Measurements from ENCODE around the gene PILRA. TPM values are rescaled to one million over a fixed set of nuclear protein-coding genes. Genes with fewer than 3 reads are reported as not detected.
"Not testable (repeated sequence)": the region's sequence is repeated elsewhere in the genome, so short reads cannot be mapped to it uniquely, and the experiment has no call there.

The PILRA gene
- total RNA-seq, 1 donor = 0.36 TPM

DNA sequence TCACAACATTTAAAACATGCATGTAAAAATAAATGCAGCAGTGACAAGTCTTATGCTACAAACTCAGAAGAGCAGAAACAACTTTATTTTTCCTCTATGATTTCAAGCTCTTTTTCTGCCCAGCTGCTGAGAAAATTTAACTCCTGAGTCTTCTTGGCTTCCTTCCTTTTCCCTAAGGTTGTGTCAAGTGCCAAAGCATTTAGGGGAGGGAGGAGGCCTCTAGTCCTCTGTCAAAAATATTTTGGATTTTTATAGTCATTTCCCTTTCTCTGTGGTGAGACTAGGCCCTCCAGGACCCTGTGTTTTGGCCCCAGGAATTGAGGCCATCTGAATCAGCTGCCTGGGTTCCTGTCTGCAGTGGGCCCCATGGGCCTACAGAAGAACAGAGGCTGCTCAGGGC lies 26.4 kb upstream of the PILRA start:
- no peak overlapping the region for H3K27ac ChIP-seq (ENCODE audit: low read depth, low read length)
- TF ChIP-seq, protein P1, sequence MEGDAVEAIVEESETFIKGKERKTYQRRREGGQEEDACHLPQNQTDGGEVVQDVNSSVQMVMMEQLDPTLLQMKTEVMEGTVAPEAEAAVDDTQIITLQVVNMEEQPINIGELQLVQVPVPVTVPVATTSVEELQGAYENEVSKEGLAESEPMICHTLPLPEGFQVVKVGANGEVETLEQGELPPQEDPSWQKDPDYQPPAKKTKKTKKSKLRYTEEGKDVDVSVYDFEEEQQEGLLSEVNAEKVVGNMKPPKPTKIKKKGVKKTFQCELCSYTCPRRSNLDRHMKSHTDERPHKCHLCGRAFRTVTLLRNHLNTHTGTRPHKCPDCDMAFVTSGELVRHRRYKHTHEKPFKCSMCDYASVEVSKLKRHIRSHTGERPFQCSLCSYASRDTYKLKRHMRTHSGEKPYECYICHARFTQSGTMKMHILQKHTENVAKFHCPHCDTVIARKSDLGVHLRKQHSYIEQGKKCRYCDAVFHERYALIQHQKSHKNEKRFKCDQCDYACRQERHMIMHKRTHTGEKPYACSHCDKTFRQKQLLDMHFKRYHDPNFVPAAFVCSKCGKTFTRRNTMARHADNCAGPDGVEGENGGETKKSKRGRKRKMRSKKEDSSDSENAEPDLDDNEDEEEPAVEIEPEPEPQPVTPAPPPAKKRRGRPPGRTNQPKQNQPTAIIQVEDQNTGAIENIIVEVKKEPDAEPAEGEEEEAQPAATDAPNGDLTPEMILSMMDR (IDR thresholded peaks at IDR 0.05; ENCODE audit: extremely low read depth, low read depth, low read length) = no peak
- H4K20me1 ChIP-seq (ENCODE audit: insufficient read depth, low read length) = peaks cover 10% of the 10 kb centered on the region
- DNase-seq (ENCODE audit: insufficient read length, low spot score, missing footprints) = no peak
- peaks cover 13% of the 10 kb centered on the region for H3K79me2 ChIP-seq (ENCODE audit: insufficient read depth, low read length)
- H3K9me3 ChIP-seq (ENCODE audit: low read depth, low read length) = no peaks in the 10 kb centered on the region
- H3K4me2 ChIP-seq (ENCODE audit: insufficient read depth, low read length) = no peak overlapping the region
- peaks cover 65% of the 10 kb centered on the region for H3K36me3 ChIP-seq (ENCODE audit: insufficient read depth, low read length)
- peaks cover 5% of the 10 kb centered on the region for H3K4me1 ChIP-seq (ENCODE audit: insufficient read depth, low read length)
- H3K4me3 ChIP-seq (ENCODE audit: insufficient read depth, low read length) = no peak overlapping the region
- H2AFZ ChIP-seq (ENCODE audit: low read length) = no peak overlapping the region
- no peaks in the 10 kb centered on the region for H3K27me3 ChIP-seq (ENCODE audit: insufficient read depth, low read length)

DNA sequence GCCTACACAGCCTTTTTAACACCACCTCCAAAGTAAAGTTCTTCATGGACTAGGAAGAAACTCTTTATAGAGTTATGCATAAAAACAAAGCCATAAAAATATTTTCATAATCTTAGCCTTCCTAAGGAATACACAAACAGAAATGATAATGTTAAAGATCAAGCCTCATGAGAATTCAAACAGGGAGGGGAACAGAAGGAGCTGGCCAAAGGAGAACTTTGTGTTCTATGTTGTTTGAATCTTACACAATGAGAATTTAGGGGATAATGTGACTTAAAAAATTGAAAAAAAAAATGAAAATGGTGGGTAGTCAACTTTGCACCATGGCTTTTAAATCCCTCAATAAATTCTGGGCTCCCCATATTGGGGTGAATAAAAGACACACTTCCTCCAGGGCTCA lies 24.5 kb upstream of the PILRA start:
- H3K27me3 ChIP-seq (ENCODE audit: insufficient read depth, low read length) = no peaks in the 10 kb centered on the region
- H3K4me1 ChIP-seq (ENCODE audit: insufficient read depth, low read length) = peaks cover 5% of the 10 kb centered on the region
- peaks cover 7% of the 10 kb centered on the region for H4K20me1 ChIP-seq (ENCODE audit: insufficient read depth, low read length)
- no peak overlapping the region for H2AFZ ChIP-seq (ENCODE audit: low read length)
- H3K27ac ChIP-seq (ENCODE audit: low read depth, low read length) = no peak overlapping the region
- H3K36me3 ChIP-seq (ENCODE audit: insufficient read depth, low read length) = peaks cover 69% of the 10 kb centered on the region
- TF ChIP-seq, protein P1 (IDR thresholded peaks at IDR 0.05; ENCODE audit: extremely low read depth, low read depth, low read length) = no peak
- H3K4me3 ChIP-seq (ENCODE audit: insufficient read depth, low read length) = no peak overlapping the region
- no peaks in the 10 kb centered on the region for H3K9me3 ChIP-seq (ENCODE audit: low read depth, low read length)
- DNase-seq (ENCODE audit: insufficient read length, low spot score, missing footprints) = no peak
- no peak overlapping the region for H3K4me2 ChIP-seq (ENCODE audit: insufficient read depth, low read length)
- H3K79me2 ChIP-seq (ENCODE audit: insufficient read depth, low read length) = peaks cover 7% of the 10 kb centered on the region

DNA sequence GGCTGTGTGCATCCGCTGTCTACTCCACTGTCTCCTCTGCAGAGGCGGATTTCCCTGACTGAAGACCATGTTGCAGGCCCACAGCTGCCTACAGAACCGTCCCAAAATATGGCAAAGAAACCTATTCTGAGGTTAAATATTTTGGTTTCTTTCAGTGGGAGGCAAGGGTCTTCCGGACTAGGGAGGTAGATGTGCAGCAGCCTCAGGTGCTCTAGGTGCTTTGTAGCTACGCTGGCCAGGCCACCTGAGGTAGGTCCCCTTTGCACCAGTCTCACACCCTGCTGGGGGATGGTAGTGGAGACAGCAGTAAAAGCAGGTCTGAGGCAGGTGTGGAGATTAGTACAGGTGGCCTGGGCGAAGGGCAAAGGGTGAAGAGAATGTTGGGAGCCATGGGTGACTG lies 23.5 kb upstream of the PILRA start:
- no peaks in the 10 kb centered on the region for H3K9me3 ChIP-seq (ENCODE audit: low read depth, low read length)
- H3K27ac ChIP-seq (ENCODE audit: low read depth, low read length) = no peak overlapping the region
- no peak overlapping the region for H3K4me2 ChIP-seq (ENCODE audit: insufficient read depth, low read length)
- H2AFZ ChIP-seq (ENCODE audit: low read length) = no peak overlapping the region
- H3K4me3 ChIP-seq (ENCODE audit: insufficient read depth, low read length) = no peak overlapping the region
- H3K27me3 ChIP-seq (ENCODE audit: insufficient read depth, low read length) = no peaks in the 10 kb centered on the region
- no peak for DNase-seq (ENCODE audit: insufficient read length, low spot score, missing footprints)
- H4K20me1 ChIP-seq (ENCODE audit: insufficient read depth, low read length) = peaks cover 4% of the 10 kb centered on the region
- H3K36me3 ChIP-seq (ENCODE audit: insufficient read depth, low read length) = peaks cover 68% of the 10 kb centered on the region
- peaks cover 2% of the 10 kb centered on the region for H3K4me1 ChIP-seq (ENCODE audit: insufficient read depth, low read length)
- TF ChIP-seq, protein P1 (IDR thresholded peaks at IDR 0.05; ENCODE audit: extremely low read depth, low read depth, low read length) = no peak
- peaks cover 7% of the 10 kb centered on the region for H3K79me2 ChIP-seq (ENCODE audit: insufficient read depth, low read length)

DNA sequence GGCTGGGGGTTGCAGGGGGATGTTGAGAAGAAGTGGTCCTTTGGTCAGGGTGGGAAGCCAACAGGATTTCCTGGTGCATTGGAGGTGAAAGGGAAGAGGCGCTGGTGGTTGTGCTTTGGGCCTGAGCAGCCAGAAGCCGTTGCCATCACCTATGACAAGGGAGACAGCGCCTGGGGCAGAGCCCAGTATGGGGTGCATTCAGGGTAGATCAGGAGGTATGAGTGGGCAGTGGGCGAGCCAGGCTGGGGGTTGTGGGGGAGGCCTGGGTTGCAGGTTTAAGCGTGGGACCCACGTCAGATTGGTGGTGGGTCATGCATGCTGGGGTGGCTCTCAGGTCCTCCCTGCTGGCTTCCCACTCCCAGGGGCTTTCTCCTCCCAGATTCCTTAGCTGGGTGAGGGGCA lies 21.6 kb upstream of the PILRA start:
- no peak for DNase-seq (ENCODE audit: insufficient read length, low spot score, missing footprints)
- Histone ChIP-seq H3K4me2 (ENCODE audit: insufficient read depth, low read length) (no peak overlapping the region), H4K20me1 (ENCODE audit: insufficient read depth, low read length) (peaks cover 6% of the 10 kb centered on the region), H3K9me3 (ENCODE audit: low read depth, low read length) (no peaks in the 10 kb centered on the region), H2AFZ (ENCODE audit: low read length) (no peak overlapping the region), H3K27ac (ENCODE audit: low read depth, low read length) (no peak overlapping the region), H3K36me3 (ENCODE audit: insufficient read depth, low read length) (peaks cover 64% of the 10 kb centered on the region), H3K79me2 (ENCODE audit: insufficient read depth, low read length) (peaks cover 3% of the 10 kb centered on the region), H3K4me3 (ENCODE audit: insufficient read depth, low read length) (no peak overlapping the region), H3K27me3 (ENCODE audit: insufficient read depth, low read length) (no peaks in the 10 kb centered on the region), H3K4me1 (ENCODE audit: insufficient read depth, low read length) (no peaks in the 10 kb centered on the region)
- TF ChIP-seq, protein P1 (IDR thresholded peaks at IDR 0.05; ENCODE audit: extremely low read depth, low read depth, low read length) = no peak

DNA sequence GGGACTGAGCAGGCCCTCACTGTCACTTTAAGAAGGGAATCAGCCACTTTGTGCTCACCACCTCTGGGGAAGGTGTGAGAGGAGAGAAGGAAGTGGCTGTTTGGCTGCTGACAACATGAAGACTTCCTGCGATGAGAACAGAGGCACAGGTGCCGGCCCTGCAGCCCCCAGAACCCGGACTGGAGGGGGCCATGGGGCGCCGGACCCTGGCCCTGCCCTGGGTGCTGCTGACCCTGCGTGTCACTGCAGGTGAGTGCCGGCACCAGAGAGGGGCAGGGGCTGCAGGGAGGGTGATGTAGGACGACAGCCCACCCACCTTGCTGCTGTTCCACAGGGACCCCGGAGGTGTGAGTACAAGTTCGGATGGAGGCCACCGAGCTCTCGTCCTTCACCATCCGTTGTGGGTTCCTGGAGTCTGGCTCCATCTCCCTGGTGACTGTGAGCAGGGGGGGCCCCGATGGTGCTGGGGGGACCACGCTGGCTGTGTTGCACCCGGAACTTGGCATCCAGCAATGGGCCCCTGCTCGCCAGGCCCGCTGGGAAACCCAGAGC lies 21.0 kb upstream of the PILRA start:
- H3K4me3 ChIP-seq (ENCODE audit: insufficient read depth, low read length); H3K27ac ChIP-seq (ENCODE audit: low read depth, low read length); H4K20me1 ChIP-seq (ENCODE audit: insufficient read depth, low read length); DNase-seq (ENCODE audit: insufficient read length, low spot score, missing footprints); H3K9me3 ChIP-seq (ENCODE audit: low read depth, low read length); H2AFZ ChIP-seq (ENCODE audit: low read length); H3K27me3 ChIP-seq (ENCODE audit: insufficient read depth, low read length); H3K4me2 ChIP-seq (ENCODE audit: insufficient read depth, low read length); H3K79me2 ChIP-seq (ENCODE audit: insufficient read depth, low read length); H3K4me1 ChIP-seq (ENCODE audit: insufficient read depth, low read length): not testable (repeated sequence)
- peaks cover 58% of the 10 kb centered on the region for H3K36me3 ChIP-seq (ENCODE audit: insufficient read depth, low read length)
